ENCODE results near the gene LIMCH1.

Gene LIMCH1

GRCh38 chr4:41579526-41579925, 41.6 kb downstream of the LIMCH1 start:
- Histone ChIP-seq H3K36me3 (ENCODE audit: insufficient read depth, low read length) (no peaks in the 10 kb centered on the region), H3K9me3 (ENCODE audit: insufficient read depth, low read length, severe bottlenecking) (no peaks in the 10 kb centered on the region), H3K9ac (ENCODE audit: low read depth, low read length) (no peak overlapping the region), H4K20me1 (ENCODE audit: insufficient read depth, low read length) (no peaks in the 10 kb centered on the region), H2AFZ (ENCODE audit: low read depth, low read length) (no peak overlapping the region), H3K4me1 (ENCODE audit: insufficient read depth, low read length) (no peaks in the 10 kb centered on the region), H3K79me2 (ENCODE audit: insufficient read depth, low read length) (no peaks in the 10 kb centered on the region), H3K27ac (ENCODE audit: low read length) (no peak overlapping the region), H3K4me3 (ENCODE audit: low read depth in 1 of 2, low read length in 2 of 2) (no peak overlapping the region), H3K4me2 (ENCODE audit: insufficient read depth, low read length) (no peak overlapping the region), H3K27me3 (ENCODE audit: insufficient read depth, low read length, poor library complexity) (peaks cover 3% of the 10 kb centered on the region)
- ATAC-seq (ENCODE audit: insufficient read depth, low read depth) = no peak
- no peak for DNase-seq
- TF ChIP-seq CTCF (IDR thresholded peaks at IDR 0.05; ENCODE audit: borderline replicate concordance, extremely low read depth, low read length, poor library complexity, severe bottlenecking) (no peak), EZH2 (IDR thresholded peaks at IDR 0.05; ENCODE audit: borderline replicate concordance, low read depth, low read length, severe bottlenecking) (no peak)

- Histone ChIP-seq H3K36me3 (ENCODE audit: insufficient read depth, low read length) (no peaks in the 10 kb centered on the region), H3K9me3 (ENCODE audit: insufficient read depth, low read length, severe bottlenecking) (no peaks in the 10 kb centered on the region), H4K20me1 (ENCODE audit: insufficient read depth, low read length) (no peaks in the 10 kb centered on the region), H3K27ac (ENCODE audit: low read length) (no peak overlapping the region), H3K79me2 (ENCODE audit: insufficient read depth, low read length) (no peaks in the 10 kb centered on the region), H3K27me3 (ENCODE audit: insufficient read depth, low read length, poor library complexity) (peaks cover 3% of the 10 kb centered on the region), H3K4me2 (ENCODE audit: insufficient read depth, low read length) (no peak overlapping the region), H3K4me1 (ENCODE audit: insufficient read depth, low read length) (no peaks in the 10 kb centered on the region), H3K9ac (ENCODE audit: low read depth, low read length) (no peak overlapping the region), H3K4me3 (ENCODE audit: low read depth in 1 of 2, low read length in 2 of 2) (no peak overlapping the region), H2AFZ (ENCODE audit: low read depth, low read length) (no peak overlapping the region)
- no peak for TF ChIP-seq EZH2 (IDR thresholded peaks at IDR 0.05; ENCODE audit: borderline replicate concordance, low read depth, low read length, severe bottlenecking)
- ATAC-seq (ENCODE audit: insufficient read depth, low read depth) (no peak), DNase-seq (no peak)
Measured at GRCh38 chr4:41580007-41580406, 42.0 kb downstream of the LIMCH1 start.

GRCh38 chr4:41586675-41587225, 48.8 kb downstream of the LIMCH1 start:
- no peak overlapping the region for H3K9ac ChIP-seq (ENCODE audit: low read depth, low read length)
- H4K20me1 ChIP-seq (ENCODE audit: insufficient read depth, low read length) = no peaks in the 10 kb centered on the region
- H3K27ac ChIP-seq (ENCODE audit: low read length) = no peak overlapping the region
- DNase-seq (no peak), ATAC-seq (ENCODE audit: insufficient read depth, low read depth) (no peak)
- H3K9me3 ChIP-seq (ENCODE audit: insufficient read depth, low read length, severe bottlenecking) = no peaks in the 10 kb centered on the region
- no peaks in the 10 kb centered on the region for H3K4me1 ChIP-seq (ENCODE audit: insufficient read depth, low read length)
- no peak overlapping the region for H3K4me2 ChIP-seq (ENCODE audit: insufficient read depth, low read length)
- H3K79me2 ChIP-seq (ENCODE audit: insufficient read depth, low read length) = no peaks in the 10 kb centered on the region
- no peak overlapping the region for H3K4me3 ChIP-seq (ENCODE audit: low read depth in 1 of 2, low read length in 2 of 2)
- no peak overlapping the region for H2AFZ ChIP-seq (ENCODE audit: low read depth, low read length)
- no peaks in the 10 kb centered on the region for H3K27me3 ChIP-seq (ENCODE audit: insufficient read depth, low read length, poor library complexity)
- H3K36me3 ChIP-seq (ENCODE audit: insufficient read depth, low read length) = no peaks in the 10 kb centered on the region
- TF ChIP-seq CTCF (IDR thresholded peaks at IDR 0.05; ENCODE audit: borderline replicate concordance, extremely low read depth, low read length, poor library complexity, severe bottlenecking) = no peak
- no peak for TF ChIP-seq EZH2 (IDR thresholded peaks at IDR 0.05; ENCODE audit: borderline replicate concordance, low read depth, low read length, severe bottlenecking)

GRCh38 chr4:41587286-41587685, 49.3 kb downstream of the LIMCH1 start:
- no peak overlapping the region for H2AFZ ChIP-seq (ENCODE audit: low read depth, low read length)
- H3K79me2 ChIP-seq (ENCODE audit: insufficient read depth, low read length) = no peaks in the 10 kb centered on the region
- DNase-seq (no peak), ATAC-seq (ENCODE audit: insufficient read depth, low read depth) (no peak)
- no peak overlapping the region for H3K9ac ChIP-seq (ENCODE audit: low read depth, low read length)
- no peaks in the 10 kb centered on the region for H4K20me1 ChIP-seq (ENCODE audit: insufficient read depth, low read length)
- H3K4me2 ChIP-seq (ENCODE audit: insufficient read depth, low read length) = no peak overlapping the region
- no peak overlapping the region for H3K4me3 ChIP-seq (ENCODE audit: low read depth in 1 of 2, low read length in 2 of 2)
- TF ChIP-seq EZH2 (IDR thresholded peaks at IDR 0.05; ENCODE audit: borderline replicate concordance, low read depth, low read length, severe bottlenecking) = no peak
- no peak for TF ChIP-seq CTCF (IDR thresholded peaks at IDR 0.05; ENCODE audit: borderline replicate concordance, extremely low read depth, low read length, poor library complexity, severe bottlenecking)
- no peak overlapping the region for H3K27ac ChIP-seq (ENCODE audit: low read length)
- H3K9me3 ChIP-seq (ENCODE audit: insufficient read depth, low read length, severe bottlenecking) = no peaks in the 10 kb centered on the region
- no peaks in the 10 kb centered on the region for H3K27me3 ChIP-seq (ENCODE audit: insufficient read depth, low read length, poor library complexity)
- H3K36me3 ChIP-seq (ENCODE audit: insufficient read depth, low read length) = no peaks in the 10 kb centered on the region
- H3K4me1 ChIP-seq (ENCODE audit: insufficient read depth, low read length) = no peaks in the 10 kb centered on the region

Data from DND-41 (cell line).